Calu3 (cell line): ENCODE measurements around the gene CALML3. TPM values are rescaled to one million over a fixed set of nuclear protein-coding genes. Genes with fewer than 3 reads are reported as not detected.

Experiments used
- BruUV-seq: library from RNA; stranded (reverse); fragments of 400-500 nt; replicated peaks from 2 replicates; lab custom pipeline; 2021; lab: Mats Ljungman, UMichigan
- CTCF ChIA-PET: fragments of 300-600 bp; sonication (Branson Sonifier 250); formaldehyde crosslinking; loops from one replicate; lab custom pipeline; 2022; ENCODE audit warnings: antibody characterized with exemption; lab: Charles Lee
- DNase-seq: peaks from one replicate; pipeline ENCODE4 v3.0.0; 2022
- H3K27ac Mint-ChIP-seq: one replicate; pipeline ENCODE4 v1.8.0; 2022; ENCODE audit warnings: mixed read lengths; ENCODE audit not compliant: unreplicated experiment
- H3K27me3 Mint-ChIP-seq: one replicate; pipeline ENCODE4 v1.8.0; 2022; ENCODE audit warnings: mixed read lengths; ENCODE audit not compliant: unreplicated experiment
- H3K36me3 Mint-ChIP-seq: one replicate; pipeline ENCODE4 v1.8.0; 2022; ENCODE audit warnings: mild to moderate bottlenecking, moderate library complexity, mixed read lengths; ENCODE audit not compliant: insufficient read depth, unreplicated experiment
- H3K4me1 Mint-ChIP-seq: one replicate; pipeline ENCODE4 v1.8.0; 2022; ENCODE audit warnings: mild to moderate bottlenecking, low read depth, mixed read lengths; ENCODE audit not compliant: unreplicated experiment
- H3K4me3 Mint-ChIP-seq: one replicate; pipeline ENCODE4 v1.8.0; 2022; ENCODE audit warnings: mild to moderate bottlenecking, low read depth, moderate library complexity, mixed read lengths; ENCODE audit not compliant: unreplicated experiment
- H3K9me3 Mint-ChIP-seq: one replicate; pipeline ENCODE4 v1.8.0; 2022; ENCODE audit warnings: low read depth, mixed read lengths; ENCODE audit not compliant: unreplicated experiment
- CTCF ChIP-seq: fragments of 200-600 bp; IDR thresholded peaks from one replicate; pipeline ENCODE4 v1.8.0; 2022; ENCODE audit warnings: antibody characterized with exemption; ENCODE audit not compliant: unreplicated experiment
- intact Hi-C: fragments of 100-400 bp; cut with micrococcal nuclease; formaldehyde crosslinking; loops from one replicate; pipeline ENCODE4 v1.10.0; 2022; ENCODE audit not compliant: unreplicated experiment
- total RNA-seq: library from RNA; stranded (reverse); gene quantifications from 2 replicates; pipeline ENCODE4 v1.2.3, GENCODE V29; 2022

CALML3 gene
- total RNA-seq, 1 experiment from 2014 or later: not detected

GRCh38 chr10:5497948-5498730 is 26.6 kb upstream of the CALML3 start:
- H3K9me3 Mint-ChIP-seq: no peaks in the 10 kb centered on the region
- no TSS peak for BruUV-seq
- no peaks in the 10 kb centered on the region for H3K27me3 Mint-ChIP-seq
- peaks cover 15% of the 10 kb centered on the region for H3K4me1 Mint-ChIP-seq
- H3K4me3 Mint-ChIP-seq: no peak overlapping the region
- CTCF ChIA-PET: no interaction called here
- intact Hi-C loops: no loop called here
- no peak for TF ChIP-seq CTCF
- no peak overlapping the region for H3K27ac Mint-ChIP-seq
- no peak for DNase-seq
- peaks cover 2% of the 10 kb centered on the region for H3K36me3 Mint-ChIP-seq

GRCh38 chr10:5498791-5499492 is 25.8 kb upstream of the CALML3 start:
- BruUV-seq: no TSS peak
- Mint-ChIP-seq H3K27ac (no peak overlapping the region), H3K4me3 (no peak overlapping the region), H3K9me3 (no peaks in the 10 kb centered on the region), H3K36me3 (peaks cover 9% of the 10 kb centered on the region), H3K27me3 (no peaks in the 10 kb centered on the region), H3K4me1 (peaks cover 23% of the 10 kb centered on the region)
- CTCF ChIA-PET: no interaction called here
- intact Hi-C loops: no loop called here
- no peak for TF ChIP-seq CTCF
- DNase-seq: no peak

- no peak for DNase-seq
- CTCF ChIA-PET: interaction anchor here (1.5 kb wide), 1 partner anchor 38 kb away, joined by 3 read pairs; no protein-coding TSS in a partner anchor
- no peak within 1 kb of the TSS for H3K27ac Mint-ChIP-seq
- no TSS peak for BruUV-seq
- no peak within 1 kb of the TSS for H3K4me3 Mint-ChIP-seq
- H3K27me3 Mint-ChIP-seq: no peaks in the 10 kb centered on the region
- no peak for TF ChIP-seq CTCF
- no peaks in the 10 kb centered on the region for H3K9me3 Mint-ChIP-seq
- H3K4me1 Mint-ChIP-seq: peaks cover 28% of the 10 kb centered on the region
- H3K36me3 Mint-ChIP-seq: peaks cover 9% of the 10 kb centered on the region
- intact Hi-C loops: no loop called here
These were observed 25.1 kb upstream of the CALML3 start, which contains the start of gene CALML5 for GRCh38 chr10:5499493-5500140. CALML5 (minus strand) TSS chr10:5499570; CDS start chr10:5499438, 132 bp downstream.

- no peak overlapping the region for H3K27ac Mint-ChIP-seq
- H3K4me3 Mint-ChIP-seq: no peak overlapping the region
- no peak for DNase-seq
- BruUV-seq: no TSS peak
- CTCF ChIA-PET: interaction anchor here (1.5 kb wide), 1 partner anchor 39 kb away, joined by 3 read pairs; no protein-coding TSS in a partner anchor
- no peak for TF ChIP-seq CTCF
- peaks cover 31% of the 10 kb centered on the region for H3K4me1 Mint-ChIP-seq
- intact Hi-C loops: no loop called here
- H3K27me3 Mint-ChIP-seq: no peaks in the 10 kb centered on the region
- H3K36me3 Mint-ChIP-seq: peaks cover 9% of the 10 kb centered on the region
- no peaks in the 10 kb centered on the region for H3K9me3 Mint-ChIP-seq
These were observed 24.5 kb upstream of the CALML3 start for GRCh38 chr10:5500162-5500670.
